Activated gamma-delta T cell (primary cell): ENCODE results near the gene ZFP64.
A peak's percentile ranks its signal among the peaks of the same experiment; 100 is the strongest.
"Not testable (repeated sequence)": the region's sequence is repeated elsewhere in the genome, so short reads cannot be mapped to it uniquely, and the experiment has no call there.

Experiments
- DNase-seq: peaks from one replicate; lab custom pipeline; 2025; lab: John Stamatoyannopoulos, UW
- total RNA-seq, 2 donors: gene quantifications; one replicate each; lab custom pipeline; 2026; lab: John Stamatoyannopoulos, UW

The ZFP64 gene
- total RNA-seq: 9.8 to 10.2 reads per million in 2 donors

GRCh38 chr20:52191132-52191915, at the start of gene ZFP64:
TSS of gene ZFP64 (minus strand) at chr20:52191779. CDS start at chr20:52191636, 143 bp downstream.
- DNase-seq: peak; percentile 60

- no peak for DNase-seq
These were observed 49.2 kb upstream of the ZFP64 start for GRCh38 chr20:52240802-52241201.

GRCh38 chr20:52239102-52239501, 47.5 kb upstream of the ZFP64 start:
- no peak for DNase-seq

- DNase-seq: no peak
These were observed 44.7 kb upstream of the ZFP64 start for GRCh38 chr20:52236292-52236691.

- no peak for DNase-seq
These were observed 43.5 kb upstream of the ZFP64 start for GRCh38 chr20:52235129-52235528.

DNA sequence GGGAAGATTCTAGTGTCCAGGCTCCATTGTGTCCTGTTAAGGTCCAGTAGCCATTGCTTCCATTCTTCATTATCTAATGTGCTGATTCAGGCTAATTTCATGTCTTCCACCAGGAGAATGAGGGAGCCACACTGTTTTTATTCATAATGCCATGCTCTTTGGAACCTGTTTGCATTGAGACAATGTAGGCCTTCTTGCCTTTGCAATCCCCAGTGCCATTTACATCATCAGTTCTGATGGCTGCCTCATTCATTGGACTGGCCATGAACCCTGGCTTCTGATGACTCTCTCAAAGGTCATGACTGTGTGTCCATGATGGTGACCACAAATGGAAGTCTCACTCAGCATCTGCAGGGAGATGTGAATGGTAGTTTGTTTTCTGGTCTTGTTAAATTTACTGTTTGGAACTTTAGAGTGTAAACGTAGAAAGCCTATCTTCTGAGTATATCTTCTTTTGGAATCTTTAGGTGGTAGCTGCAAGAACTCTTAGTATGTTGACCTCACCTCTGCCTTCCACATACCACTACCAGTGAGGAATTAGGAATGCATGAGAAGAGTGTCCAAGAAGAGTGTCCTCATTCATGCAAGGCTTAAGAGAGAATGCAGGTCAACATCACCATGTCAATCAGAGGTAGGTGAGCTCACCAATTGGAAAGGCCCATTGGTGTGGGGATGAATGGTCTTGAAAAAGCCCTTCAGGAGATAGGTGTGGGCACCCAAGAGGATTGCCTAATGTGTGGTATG, 42.9 kb upstream of the ZFP64 start:
- no peak for DNase-seq

GRCh38 chr20:52231230-52231746, 39.7 kb upstream of the ZFP64 start:
- no peak for DNase-seq

DNA sequence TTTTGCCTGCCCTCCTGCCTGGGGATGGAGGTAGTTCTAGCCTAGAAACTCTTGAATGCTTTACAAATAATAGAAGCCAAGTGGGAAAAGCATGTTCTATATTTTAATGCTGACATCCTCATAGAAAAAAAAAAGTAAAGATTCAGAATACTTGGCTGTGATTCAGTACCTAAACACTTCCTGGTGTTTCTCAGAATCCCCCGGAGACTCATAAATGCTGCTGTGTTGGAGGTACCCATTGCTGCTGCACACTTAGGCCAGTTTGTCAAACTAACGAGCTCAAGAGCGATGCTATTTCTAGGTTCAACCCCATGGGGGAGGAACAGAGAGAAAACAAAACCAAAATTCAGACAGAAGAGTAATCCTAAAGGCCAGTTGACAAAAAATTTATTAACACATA, 38.8 kb upstream of the ZFP64 start:
- no peak for DNase-seq

DNA sequence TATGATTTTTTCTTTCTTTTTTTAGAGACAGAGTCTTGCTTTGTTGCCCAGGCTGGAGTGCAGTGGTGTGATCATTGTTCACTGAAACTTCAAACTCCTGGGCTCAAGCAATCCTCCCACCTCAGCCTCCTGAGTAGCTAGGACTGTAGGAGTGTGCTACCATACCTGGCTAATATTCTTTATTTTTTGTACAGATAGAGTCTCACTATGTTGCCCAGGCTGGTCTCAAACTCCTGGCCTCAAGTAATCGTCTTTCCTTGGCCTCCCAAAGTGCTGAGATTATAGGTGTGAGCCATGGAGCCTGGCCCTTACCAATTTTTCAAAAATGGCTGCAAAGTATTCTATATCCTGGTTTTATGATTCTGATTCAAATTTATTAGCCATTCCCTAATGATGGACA, 37.8 kb upstream of the ZFP64 start:
- DNase-seq: not testable (repeated sequence)

DNA sequence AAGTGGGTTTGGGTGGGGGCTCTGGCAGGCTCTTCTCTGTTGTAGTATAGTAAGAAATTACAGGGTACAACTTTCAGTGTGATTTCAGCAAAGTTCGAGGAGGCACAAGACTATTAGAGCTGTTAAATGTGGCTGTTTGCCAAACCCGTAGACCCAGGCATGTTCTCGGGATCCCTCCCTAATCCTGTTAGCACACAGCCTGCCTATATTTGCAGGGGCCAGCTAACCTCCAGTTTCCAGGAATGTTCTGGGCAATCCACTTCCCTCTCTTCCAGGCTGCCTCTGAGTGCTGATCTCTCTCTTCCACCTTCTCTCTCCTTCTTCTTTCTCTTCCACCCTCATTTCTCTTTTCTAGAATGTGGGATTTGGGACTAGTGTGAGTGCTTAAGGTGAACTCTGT, 34.8 kb upstream of the ZFP64 start:
- no peak for DNase-seq

DNA sequence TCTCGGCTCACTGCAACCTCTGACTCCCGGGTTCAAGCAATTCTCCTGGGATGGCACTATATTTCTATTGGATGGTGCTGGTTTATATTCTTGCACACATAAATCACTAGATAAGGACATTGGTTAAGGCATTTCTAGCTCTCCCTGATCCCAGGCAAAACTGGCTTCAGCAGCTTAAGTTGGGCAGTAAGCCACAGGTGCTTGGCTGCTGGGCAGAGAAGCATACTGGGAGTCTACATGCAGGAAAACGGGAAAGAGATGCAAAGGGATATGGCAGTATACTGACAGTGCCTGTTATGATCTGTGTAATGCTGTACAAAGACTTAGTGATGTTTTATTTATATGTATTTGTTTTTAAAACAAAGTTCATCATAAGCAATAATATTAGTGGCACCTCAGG, 33.3 kb upstream of the ZFP64 start:
- no peak for DNase-seq

DNA sequence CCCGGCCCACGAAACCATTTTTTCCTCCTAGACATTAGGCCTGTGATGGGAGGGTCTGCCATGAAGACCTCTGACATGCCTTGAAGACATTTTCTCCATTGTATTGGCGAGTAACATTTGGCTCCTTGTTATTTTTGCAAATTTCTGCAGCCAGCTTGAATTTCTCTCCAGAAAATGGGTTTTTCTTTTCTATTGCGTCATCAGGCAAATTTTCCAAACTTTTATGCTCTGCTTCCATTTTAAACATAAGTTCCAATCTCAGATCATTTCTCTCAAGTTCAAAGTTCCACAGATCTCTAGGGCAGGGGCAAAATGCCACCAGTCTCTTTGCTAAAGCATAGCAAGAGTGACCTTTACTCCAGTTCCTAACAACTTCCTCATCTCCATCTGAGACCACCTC, 29.8 kb upstream of the ZFP64 start:
- not testable (repeated sequence) for DNase-seq

DNA sequence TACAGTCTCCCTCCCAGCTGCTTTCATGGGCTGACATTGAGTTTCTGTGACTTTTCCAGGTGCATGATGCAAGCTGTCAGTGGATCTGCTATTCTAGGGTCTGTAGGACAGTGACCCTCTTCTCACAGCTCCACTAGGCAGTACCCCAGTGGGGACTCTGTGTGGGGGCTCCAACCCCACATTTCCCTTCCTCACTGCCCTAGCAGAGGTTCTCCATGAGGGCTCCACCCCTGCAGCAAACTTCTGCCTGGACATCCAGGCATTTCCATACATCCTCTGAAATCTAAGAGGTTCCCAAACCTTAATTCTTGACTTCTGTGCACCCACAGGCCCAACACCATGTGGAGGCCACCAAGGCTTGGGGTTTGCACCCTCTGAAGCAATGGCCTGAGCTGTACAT, 29.3 kb upstream of the ZFP64 start:
- DNase-seq: not testable (repeated sequence)

DNA sequence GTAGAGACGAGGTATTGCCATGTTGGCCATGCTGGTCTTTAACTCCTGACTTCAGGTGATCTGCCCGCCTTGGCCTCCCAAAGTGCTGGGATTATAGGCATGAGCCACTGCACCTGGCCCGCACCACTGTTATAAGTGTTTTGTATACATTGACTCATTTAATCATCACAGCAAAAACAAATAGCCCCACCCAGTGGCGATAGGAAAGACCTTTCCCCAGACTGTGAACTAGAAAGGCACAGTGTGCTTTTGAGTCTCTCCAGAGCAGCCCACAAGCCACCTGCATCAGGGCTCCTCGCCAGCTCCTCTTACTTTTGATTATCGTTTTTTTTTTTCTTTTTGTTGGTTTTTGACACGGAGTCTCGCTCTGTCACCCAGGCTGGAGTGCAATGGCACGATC, 27.9 kb upstream of the ZFP64 start:
- DNase-seq: no peak

DNA sequence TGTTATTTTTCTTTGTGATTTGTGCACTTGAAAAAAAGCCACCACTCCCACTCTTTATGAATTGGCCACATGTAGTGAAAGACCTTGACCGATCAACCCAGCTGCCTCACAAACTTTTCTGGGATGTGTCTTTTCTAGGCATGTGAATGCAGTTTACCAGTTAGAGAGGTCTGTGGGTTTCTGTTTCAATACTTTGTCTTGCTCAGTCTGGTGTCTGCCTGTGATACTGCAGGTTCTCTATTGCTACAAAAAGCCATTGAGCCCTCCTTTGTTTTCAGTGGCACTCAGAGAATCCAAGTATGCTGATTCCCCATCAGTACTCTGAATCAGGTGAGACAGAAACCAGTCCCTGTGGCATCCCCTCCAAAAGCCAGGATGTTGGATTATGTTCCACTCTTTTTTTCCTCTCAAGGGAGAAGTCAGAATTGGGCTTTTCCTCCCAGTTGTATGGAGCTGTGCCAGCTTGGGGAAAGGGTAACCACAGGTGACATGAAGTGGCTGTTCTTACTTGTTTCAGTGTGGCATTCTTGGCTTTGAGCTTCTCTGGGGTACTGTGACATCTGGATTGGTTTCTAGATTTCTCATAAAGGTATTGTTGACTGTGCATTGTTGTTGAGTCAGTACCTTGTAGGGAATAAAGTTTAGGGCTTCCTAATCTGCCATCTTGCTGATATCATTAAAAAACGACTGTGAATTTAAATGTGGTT, 26.3 kb upstream of the ZFP64 start:
- no peak for DNase-seq

GRCh38 chr20:52213995-52214394, 22.4 kb upstream of the ZFP64 start:
- DNase-seq: no peak

DNA sequence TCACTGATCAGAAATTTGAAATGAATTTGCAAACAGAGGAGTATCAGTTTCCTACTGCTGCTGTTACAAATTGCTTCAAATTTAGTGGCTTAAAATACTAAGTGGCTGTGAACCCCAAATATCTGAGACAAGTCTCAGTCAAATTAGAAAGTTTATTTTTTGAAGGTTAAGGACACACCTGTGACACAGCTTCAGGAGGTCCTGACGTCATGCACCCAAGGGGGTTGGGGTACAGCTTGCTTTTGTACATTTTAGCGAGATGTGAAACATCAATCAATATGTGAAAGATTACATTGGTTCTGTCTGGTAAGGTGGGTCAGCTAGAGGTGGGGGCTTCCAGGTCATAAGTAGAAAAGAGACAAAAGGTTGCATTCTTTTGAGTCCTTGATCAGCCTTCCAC, 21.4 kb upstream of the ZFP64 start:
- no peak for DNase-seq

GRCh38 chr20:52210037-52210990, 18.7 kb upstream of the ZFP64 start:
- no peak for DNase-seq

DNA sequence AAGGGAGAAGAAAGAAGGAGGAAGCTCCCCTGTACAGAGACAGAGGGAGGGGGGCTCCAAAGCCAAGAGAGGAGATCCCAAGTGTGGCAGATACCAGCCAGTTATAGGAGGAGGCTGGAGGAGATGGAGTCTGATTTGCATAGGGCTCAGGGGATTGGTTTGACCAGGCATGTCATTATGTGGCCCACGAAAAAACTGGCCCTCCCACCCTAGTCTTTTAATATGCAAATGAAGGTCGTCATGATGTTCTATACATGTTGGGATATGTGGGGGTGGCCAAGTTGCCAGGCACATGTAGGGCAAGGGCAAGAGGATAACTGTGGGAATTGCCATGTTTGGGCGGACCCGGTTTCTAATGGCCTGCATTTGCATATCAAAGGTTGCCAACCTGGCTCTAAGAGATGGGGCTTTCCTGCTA, 17.6 kb upstream of the ZFP64 start:
- no peak for DNase-seq

DNA sequence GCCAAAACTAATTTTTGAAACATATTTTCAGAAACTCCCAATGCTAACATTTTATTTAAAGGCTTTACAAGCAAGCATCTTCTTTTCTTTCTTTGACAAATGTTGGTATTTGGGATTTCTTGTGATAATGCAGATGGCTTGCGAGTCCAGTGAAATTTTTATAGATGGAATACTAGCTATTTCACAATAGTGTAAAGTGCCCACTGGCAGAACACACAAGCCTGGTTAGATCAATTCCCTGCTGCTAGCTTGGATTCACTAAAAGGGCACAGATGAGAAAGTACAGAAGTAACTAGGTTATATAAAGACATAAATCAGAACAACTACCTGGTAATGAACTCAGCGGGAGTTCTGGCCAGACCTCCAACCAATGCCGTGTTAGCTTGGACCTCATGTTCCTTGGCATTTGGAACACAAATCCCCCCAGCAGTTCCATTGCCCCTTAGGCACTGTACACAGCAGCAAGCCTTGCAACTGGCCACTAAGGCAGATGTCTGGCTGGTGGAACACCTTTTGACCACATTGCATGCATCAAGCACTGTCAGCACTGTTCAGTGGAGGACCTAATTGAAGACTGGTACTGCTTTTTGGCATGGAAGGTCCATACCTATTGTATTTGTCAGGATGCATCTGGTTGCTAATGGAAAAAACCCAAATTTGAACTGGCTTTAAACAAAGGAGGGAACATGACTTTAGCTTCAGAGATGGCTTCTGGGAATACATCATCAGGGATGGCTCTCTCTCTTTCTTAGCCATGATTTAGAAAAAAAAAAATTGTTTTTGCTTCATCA, 15.6 kb upstream of the ZFP64 start:
- no peak for DNase-seq
